Measurements from ENCODE around the gene TAAR2. TPM values are rescaled to one million over a fixed set of nuclear protein-coding genes. Genes with fewer than 3 reads are reported as not detected.
A peak's percentile ranks its signal among the peaks of the same experiment; 100 is the strongest.
"Not testable (repeated sequence)": the region's sequence is repeated elsewhere in the genome, so short reads cannot be mapped to it uniquely, and the experiment has no call there.

Gene TAAR2
- polyA plus RNA-seq, 2 donors, result not detected

- 44 to 62% methylated on average over 6 of the region's 6 CpGs for WGBS, 2 donors
- H3K4me1 ChIP-seq (ENCODE audit: control insufficient read depth in 2 of 2, insufficient read depth in 2 of 2, low read length in 1 of 2), result no peaks in the 10 kb centered on the region
- no peaks in the 10 kb centered on the region for H3K9me3 ChIP-seq (ENCODE audit: control insufficient read depth in 2 of 2, insufficient read depth in 1 of 2, low read depth in 1 of 2, low read length in 1 of 2)
- H3K36me3 ChIP-seq (ENCODE audit: control insufficient read depth in 2 of 2, insufficient read depth in 2 of 2, low read length in 1 of 2), result no peaks in the 10 kb centered on the region
- no peak overlapping the region for H3K27ac ChIP-seq (ENCODE audit: low read depth in 2 of 2, low read length in 1 of 2)
- no peaks in the 10 kb centered on the region for H3K27me3 ChIP-seq (ENCODE audit: control insufficient read depth in 1 of 2, insufficient read depth in 2 of 2, low read length in 2 of 2)
- no peak overlapping the region for H3K4me3 ChIP-seq (ENCODE audit: low read depth in 1 of 2, low read length in 2 of 2)
These were observed 799 bp downstream of the TAAR2 start for GRCh38 chr6:132623106-132623845.

GRCh38 chr6:132616677-132617076 lies 7.4 kb downstream of the TAAR2 start:
- 22 to 50% methylated on average over 1 of the region's 1 CpG for WGBS, 2 donors
- Histone ChIP-seq H3K4me3 (ENCODE audit: low read depth in 1 of 2, low read length in 2 of 2) (no peak overlapping the region), H3K36me3 (ENCODE audit: control insufficient read depth in 2 of 2, insufficient read depth in 2 of 2, low read length in 1 of 2) (no peaks in the 10 kb centered on the region)

GRCh38 chr6:132614554-132614953 lies 9.5 kb downstream of the TAAR2 start:
- Histone ChIP-seq H3K4me3 (ENCODE audit: low read depth in 1 of 2, low read length in 2 of 2) (no peak overlapping the region), H3K27ac (ENCODE audit: low read depth in 2 of 2, low read length in 1 of 2) (peak overlapping the region in 1 of 2 donors; percentile 54), H3K36me3 (ENCODE audit: control insufficient read depth in 2 of 2, insufficient read depth in 2 of 2, low read length in 1 of 2) (no peaks in the 10 kb centered on the region), H3K4me1 (ENCODE audit: control insufficient read depth in 2 of 2, insufficient read depth in 2 of 2, low read length in 1 of 2) (no peaks in the 10 kb centered on the region), H3K27me3 (ENCODE audit: control insufficient read depth in 1 of 2, insufficient read depth in 2 of 2, low read length in 2 of 2) (no peaks in the 10 kb centered on the region), H3K9me3 (ENCODE audit: control insufficient read depth in 2 of 2, insufficient read depth in 1 of 2, low read depth in 1 of 2, low read length in 1 of 2) (no peaks in the 10 kb centered on the region)
- 63 to 70% methylated on average over 7 of the region's 7 CpGs for WGBS, 2 donors

More at GRCh38 chr6:132616677-132617076, 7.4 kb downstream of the TAAR2 start:
- Histone ChIP-seq H3K4me1 (ENCODE audit: control insufficient read depth in 2 of 2, insufficient read depth in 2 of 2, low read length in 1 of 2) (no peaks in the 10 kb centered on the region), H3K9me3 (ENCODE audit: control insufficient read depth in 2 of 2, insufficient read depth in 1 of 2, low read depth in 1 of 2, low read length in 1 of 2) (no peaks in the 10 kb centered on the region), H3K27me3 (ENCODE audit: control insufficient read depth in 1 of 2, insufficient read depth in 2 of 2, low read length in 2 of 2) (no peaks in the 10 kb centered on the region), H3K27ac (ENCODE audit: low read depth in 2 of 2, low read length in 1 of 2) (no peak overlapping the region)

- Histone ChIP-seq H3K9me3 (ENCODE audit: control insufficient read depth in 2 of 2, insufficient read depth in 1 of 2, low read depth in 1 of 2, low read length in 1 of 2) (no peaks in the 10 kb centered on the region), H3K27ac (ENCODE audit: low read depth in 2 of 2, low read length in 1 of 2) (no peak overlapping the region), H3K4me3 (ENCODE audit: low read depth in 1 of 2, low read length in 2 of 2) (no peak overlapping the region), H3K36me3 (ENCODE audit: control insufficient read depth in 2 of 2, insufficient read depth in 2 of 2, low read length in 1 of 2) (no peaks in the 10 kb centered on the region), H3K4me1 (ENCODE audit: control insufficient read depth in 2 of 2, insufficient read depth in 2 of 2, low read length in 1 of 2) (no peaks in the 10 kb centered on the region), H3K27me3 (ENCODE audit: control insufficient read depth in 1 of 2, insufficient read depth in 2 of 2, low read length in 2 of 2) (no peaks in the 10 kb centered on the region)
- WGBS, 2 donors, result 40 to 61% methylated on average over 4 of the region's 4 CpGs
These were observed 11.5 kb downstream of the TAAR2 start for GRCh38 chr6:132612449-132613108.

- Histone ChIP-seq H3K27me3 (ENCODE audit: control insufficient read depth in 1 of 2, insufficient read depth in 2 of 2, low read length in 2 of 2) (no peaks in the 10 kb centered on the region), H3K36me3 (ENCODE audit: control insufficient read depth in 2 of 2, insufficient read depth in 2 of 2, low read length in 1 of 2) (no peaks in the 10 kb centered on the region), H3K4me1 (ENCODE audit: control insufficient read depth in 2 of 2, insufficient read depth in 2 of 2, low read length in 1 of 2) (no peaks in the 10 kb centered on the region), H3K27ac (ENCODE audit: low read depth in 2 of 2, low read length in 1 of 2) (no peak overlapping the region), H3K9me3 (ENCODE audit: control insufficient read depth in 2 of 2, insufficient read depth in 1 of 2, low read depth in 1 of 2, low read length in 1 of 2) (no peaks in the 10 kb centered on the region), H3K4me3 (ENCODE audit: low read depth in 1 of 2, low read length in 2 of 2) (no peak overlapping the region)
- WGBS, 2 donors, result 88 to 90% methylated on average over 2 of the region's 2 CpGs
These were observed 12.5 kb downstream of the TAAR2 start for GRCh38 chr6:132611616-132612015.

GRCh38 chr6:132607544-132608233 lies 16.4 kb downstream of the TAAR2 start:
- Histone ChIP-seq H3K27me3 (ENCODE audit: control insufficient read depth in 1 of 2, insufficient read depth in 2 of 2, low read length in 2 of 2) (no peaks in the 10 kb centered on the region), H3K4me3 (ENCODE audit: low read depth in 1 of 2, low read length in 2 of 2) (no peak overlapping the region), H3K9me3 (ENCODE audit: control insufficient read depth in 2 of 2, insufficient read depth in 1 of 2, low read depth in 1 of 2, low read length in 1 of 2) (no peaks in the 10 kb centered on the region), H3K27ac (ENCODE audit: low read depth in 2 of 2, low read length in 1 of 2) (no peak overlapping the region), H3K36me3 (ENCODE audit: control insufficient read depth in 2 of 2, insufficient read depth in 2 of 2, low read length in 1 of 2) (no peaks in the 10 kb centered on the region), H3K4me1 (ENCODE audit: control insufficient read depth in 2 of 2, insufficient read depth in 2 of 2, low read length in 1 of 2) (no peaks in the 10 kb centered on the region)
- 69 to 82% methylated on average over 5 of the region's 5 CpGs for WGBS, 2 donors

- Histone ChIP-seq H3K9me3 (ENCODE audit: control insufficient read depth in 2 of 2, insufficient read depth in 1 of 2, low read depth in 1 of 2, low read length in 1 of 2) (no peaks in the 10 kb centered on the region), H3K4me3 (ENCODE audit: low read depth in 1 of 2, low read length in 2 of 2) (no peak overlapping the region), H3K36me3 (ENCODE audit: control insufficient read depth in 2 of 2, insufficient read depth in 2 of 2, low read length in 1 of 2) (no peaks in the 10 kb centered on the region), H3K27ac (ENCODE audit: low read depth in 2 of 2, low read length in 1 of 2) (no peak overlapping the region), H3K4me1 (ENCODE audit: control insufficient read depth in 2 of 2, insufficient read depth in 2 of 2, low read length in 1 of 2) (no peaks in the 10 kb centered on the region), H3K27me3 (ENCODE audit: control insufficient read depth in 1 of 2, insufficient read depth in 2 of 2, low read length in 2 of 2) (no peaks in the 10 kb centered on the region)
- WGBS, 2 donors, result 70 to 76% methylated on average over 8 of the region's 8 CpGs
These were observed 19.4 kb downstream of the TAAR2 start for GRCh38 chr6:132604635-132605152.

GRCh38 chr6:132600900-132601299 lies 23.2 kb downstream of the TAAR2 start:
- H3K27ac ChIP-seq (ENCODE audit: low read depth in 2 of 2, low read length in 1 of 2); H3K4me1 ChIP-seq (ENCODE audit: control insufficient read depth in 2 of 2, insufficient read depth in 2 of 2, low read length in 1 of 2); H3K4me3 ChIP-seq (ENCODE audit: low read depth in 1 of 2, low read length in 2 of 2); H3K36me3 ChIP-seq (ENCODE audit: control insufficient read depth in 2 of 2, insufficient read depth in 2 of 2, low read length in 1 of 2); H3K9me3 ChIP-seq (ENCODE audit: control insufficient read depth in 2 of 2, insufficient read depth in 1 of 2, low read depth in 1 of 2, low read length in 1 of 2); H3K27me3 ChIP-seq (ENCODE audit: control insufficient read depth in 1 of 2, insufficient read depth in 2 of 2, low read length in 2 of 2): not testable (repeated sequence)

GRCh38 chr6:132598473-132598872 lies 25.6 kb downstream of the TAAR2 start:
- no peaks in the 10 kb centered on the region for H3K9me3 ChIP-seq (ENCODE audit: control insufficient read depth in 2 of 2, insufficient read depth in 1 of 2, low read depth in 1 of 2, low read length in 1 of 2)
- no peak overlapping the region for H3K4me3 ChIP-seq (ENCODE audit: low read depth in 1 of 2, low read length in 2 of 2)
- H3K36me3 ChIP-seq (ENCODE audit: control insufficient read depth in 2 of 2, insufficient read depth in 2 of 2, low read length in 1 of 2), result no peaks in the 10 kb centered on the region
- no peaks in the 10 kb centered on the region for H3K4me1 ChIP-seq (ENCODE audit: control insufficient read depth in 2 of 2, insufficient read depth in 2 of 2, low read length in 1 of 2)
- no peaks in the 10 kb centered on the region for H3K27me3 ChIP-seq (ENCODE audit: control insufficient read depth in 1 of 2, insufficient read depth in 2 of 2, low read length in 2 of 2)
- no peak overlapping the region for H3K27ac ChIP-seq (ENCODE audit: low read depth in 2 of 2, low read length in 1 of 2)
- WGBS, 2 donors, result 35 to 36% methylated on average over 3 of the region's 3 CpGs

All from esophagus (tissue), 2 donors.